ENCODE measurements around the gene TXNL4B.
"Not testable (repeated sequence)": the region's sequence is repeated elsewhere in the genome, so short reads cannot be mapped to it uniquely, and the experiment has no call there.

The TXNL4B gene

DNA sequence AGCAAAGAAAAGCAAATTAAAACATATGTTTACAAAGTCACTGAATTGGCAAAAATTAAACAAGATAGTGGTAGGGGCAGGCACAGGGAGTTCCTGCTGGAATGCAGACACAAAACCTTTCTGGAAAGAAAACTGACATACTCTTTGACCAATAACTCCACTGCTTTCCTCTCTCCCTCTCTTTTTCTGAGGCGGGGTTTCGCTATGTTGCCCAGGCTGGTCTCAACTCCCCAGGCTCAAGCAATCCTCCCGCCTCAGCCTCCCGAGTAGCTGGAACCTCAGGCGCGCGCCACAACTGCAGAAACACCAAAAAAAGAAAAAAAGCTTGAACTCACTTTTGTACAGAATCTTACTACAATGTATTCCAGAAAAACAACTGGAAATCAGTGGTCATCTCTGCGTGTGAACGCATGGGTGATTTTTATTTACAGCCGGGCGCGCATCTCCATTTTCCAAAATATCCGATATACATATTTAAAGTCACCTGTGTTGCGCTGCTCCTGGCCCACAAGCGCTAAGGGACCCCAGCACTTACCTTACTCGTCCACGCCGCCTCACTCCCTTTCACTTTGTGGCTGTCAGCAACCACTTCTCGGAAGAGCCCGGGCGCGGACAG, 480 bp downstream of the TXNL4B start:
- Histone ChIP-seq H3K9me3 (replicated peaks; ENCODE audit: low read length) (no peaks in the 10 kb centered on the region), H3K4me3 (ENCODE audit: low read length) (peak overlapping the region; percentile 86), H3K4me2 (ENCODE audit: low read length) (peak overlapping the region; percentile 87), H3K4me1 (ENCODE audit: control insufficient read depth, insufficient read depth, low read length) (peaks cover 25% of the 10 kb centered on the region), H3K36me3 (ENCODE audit: insufficient read depth, low read length) (peaks cover 43% of the 10 kb centered on the region), H3K9ac (ENCODE audit: low read depth, low read length) (peak overlapping the region; percentile 88), H3K27me3 (ENCODE audit: control insufficient read depth, insufficient read depth, low read length) (no peaks in the 10 kb centered on the region)

DNA sequence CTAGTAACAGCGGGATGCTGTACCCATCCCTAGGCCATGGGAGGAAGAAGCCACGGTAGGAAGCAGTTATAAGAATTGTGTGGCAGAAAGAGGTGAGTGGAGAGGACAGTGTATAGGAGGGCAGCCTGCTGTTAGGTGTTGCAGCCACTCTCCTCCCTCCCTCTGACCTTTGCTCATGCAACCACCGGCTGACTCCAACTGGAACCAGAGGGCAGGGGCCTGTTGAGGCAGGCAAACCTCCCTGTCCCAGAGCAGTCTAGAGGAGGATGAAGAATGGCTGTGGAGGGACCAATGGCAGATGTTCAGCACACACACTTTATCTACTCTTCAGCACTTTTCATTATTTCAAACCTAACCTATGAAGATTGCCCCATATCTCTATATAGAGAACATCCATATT, 2.2 kb downstream of the TXNL4B start:
- Histone ChIP-seq H3K9me3 (replicated peaks; ENCODE audit: low read length) (no peaks in the 10 kb centered on the region), H3K27me3 (ENCODE audit: control insufficient read depth, insufficient read depth, low read length) (no peaks in the 10 kb centered on the region), H3K4me3 (ENCODE audit: low read length) (no peak overlapping the region), H3K4me1 (ENCODE audit: control insufficient read depth, insufficient read depth, low read length) (peaks cover 25% of the 10 kb centered on the region), H3K9ac (ENCODE audit: low read depth, low read length) (no peak overlapping the region), H3K36me3 (ENCODE audit: insufficient read depth, low read length) (peaks cover 39% of the 10 kb centered on the region), H3K4me2 (ENCODE audit: low read length) (no peak overlapping the region)

GRCh38 chr16:72085002-72085401, 8.4 kb downstream of the TXNL4B start:
- no peak overlapping the region for H3K9ac ChIP-seq (ENCODE audit: low read depth, low read length)
- no peaks in the 10 kb centered on the region for H3K27me3 ChIP-seq (ENCODE audit: control insufficient read depth, insufficient read depth, low read length)
- H3K4me2 ChIP-seq (ENCODE audit: low read length), result no peak overlapping the region
- no peaks in the 10 kb centered on the region for H3K4me1 ChIP-seq (ENCODE audit: control insufficient read depth, insufficient read depth, low read length)
- no peaks in the 10 kb centered on the region for H3K9me3 ChIP-seq (replicated peaks; ENCODE audit: low read length)
- no peak overlapping the region for H3K4me3 ChIP-seq (ENCODE audit: low read length)
- H3K36me3 ChIP-seq (ENCODE audit: insufficient read depth, low read length), result peaks cover 48% of the 10 kb centered on the region

- no peaks in the 10 kb centered on the region for H3K4me1 ChIP-seq (ENCODE audit: control insufficient read depth, insufficient read depth, low read length)
- H3K9ac ChIP-seq (ENCODE audit: low read depth, low read length), result no peak overlapping the region
- no peaks in the 10 kb centered on the region for H3K9me3 ChIP-seq (replicated peaks; ENCODE audit: low read length)
- H3K27me3 ChIP-seq (ENCODE audit: control insufficient read depth, insufficient read depth, low read length), result no peaks in the 10 kb centered on the region
- H3K4me3 ChIP-seq (ENCODE audit: low read length), result no peak overlapping the region
- H3K4me2 ChIP-seq (ENCODE audit: low read length), result no peak overlapping the region
- H3K36me3 ChIP-seq (ENCODE audit: insufficient read depth, low read length), result peaks cover 43% of the 10 kb centered on the region
These were observed 9.0 kb downstream of the TXNL4B start for GRCh38 chr16:72084445-72084844.

DNA sequence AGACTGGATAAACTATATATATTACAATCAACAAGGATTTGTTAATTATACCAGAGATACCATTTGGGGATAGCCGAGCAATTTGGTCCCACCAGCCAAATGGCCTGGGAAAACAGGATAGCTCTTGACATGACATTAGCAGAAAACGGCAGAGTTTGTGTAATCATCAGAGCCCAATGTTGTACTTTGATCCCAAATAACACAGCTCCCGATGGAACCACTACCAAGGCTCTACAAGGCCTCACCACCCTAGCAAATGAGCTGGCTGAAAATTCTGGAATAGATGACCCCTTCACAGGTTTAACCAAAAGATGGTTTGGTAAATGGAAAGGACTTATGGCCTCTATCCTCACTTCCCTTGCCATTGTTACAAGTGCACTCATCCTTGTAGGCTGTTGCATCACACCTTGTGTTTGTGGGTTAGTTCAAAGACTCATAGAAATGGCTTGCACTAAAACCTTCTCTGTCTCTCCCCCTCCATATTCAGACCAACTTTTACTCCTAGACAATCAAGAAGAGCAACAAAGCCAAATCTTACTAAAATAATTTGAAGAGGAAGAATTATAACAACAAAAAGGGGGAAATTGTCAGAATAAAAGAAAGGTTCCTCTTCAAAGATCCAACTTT, 9.5 kb downstream of the TXNL4B start:
- Histone ChIP-seq H3K4me1 (ENCODE audit: control insufficient read depth, insufficient read depth, low read length) (no peaks in the 10 kb centered on the region), H3K36me3 (ENCODE audit: insufficient read depth, low read length) (peaks cover 37% of the 10 kb centered on the region), H3K9me3 (replicated peaks; ENCODE audit: low read length) (no peaks in the 10 kb centered on the region), H3K27me3 (ENCODE audit: control insufficient read depth, insufficient read depth, low read length) (no peaks in the 10 kb centered on the region), H3K4me3 (ENCODE audit: low read length) (no peak overlapping the region), H3K9ac (ENCODE audit: low read depth, low read length) (no peak overlapping the region), H3K4me2 (ENCODE audit: low read length) (no peak overlapping the region)

DNA sequence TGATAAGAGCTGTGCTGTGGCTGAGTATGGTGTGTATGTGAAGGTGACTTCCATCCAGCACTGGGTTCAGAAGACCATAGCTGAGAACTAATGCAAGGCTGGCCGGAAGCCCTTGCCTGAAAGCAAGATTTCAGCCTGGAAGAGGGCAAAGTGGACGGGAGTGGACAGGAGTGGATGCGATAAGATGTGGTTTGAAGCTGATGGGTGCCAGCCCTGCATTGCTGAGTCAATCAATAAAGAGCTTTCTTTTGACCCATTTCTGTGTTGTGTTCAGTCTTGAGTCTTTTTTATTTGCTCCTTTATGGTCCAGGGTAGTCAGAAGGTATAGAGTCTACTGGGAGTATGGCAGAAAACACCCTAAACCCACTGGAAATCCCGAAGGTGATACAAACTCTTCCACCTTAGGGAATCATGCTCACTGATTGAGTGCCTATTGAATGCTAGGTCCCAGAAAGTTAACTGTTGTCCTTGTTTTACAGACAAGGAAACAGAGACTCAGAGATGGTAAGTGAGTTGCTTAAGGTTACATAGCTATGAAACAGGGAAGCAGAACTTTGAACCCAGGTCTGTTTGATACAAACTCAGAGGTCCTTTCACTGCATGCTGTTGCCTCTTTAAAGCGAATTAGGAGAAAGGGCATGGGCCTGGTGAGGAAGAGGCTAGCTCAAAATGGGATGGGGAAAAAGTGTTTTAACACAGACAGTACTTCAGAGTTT, 16.3 kb downstream of the TXNL4B start:
- not testable (repeated sequence) for H3K4me1 ChIP-seq (ENCODE audit: control insufficient read depth, insufficient read depth, low read length); H3K4me3 ChIP-seq (ENCODE audit: low read length); H3K36me3 ChIP-seq (ENCODE audit: insufficient read depth, low read length); H3K4me2 ChIP-seq (ENCODE audit: low read length); H3K9me3 ChIP-seq (replicated peaks; ENCODE audit: low read length); H3K27me3 ChIP-seq (ENCODE audit: control insufficient read depth, insufficient read depth, low read length); H3K9ac ChIP-seq (ENCODE audit: low read depth, low read length)

DNA sequence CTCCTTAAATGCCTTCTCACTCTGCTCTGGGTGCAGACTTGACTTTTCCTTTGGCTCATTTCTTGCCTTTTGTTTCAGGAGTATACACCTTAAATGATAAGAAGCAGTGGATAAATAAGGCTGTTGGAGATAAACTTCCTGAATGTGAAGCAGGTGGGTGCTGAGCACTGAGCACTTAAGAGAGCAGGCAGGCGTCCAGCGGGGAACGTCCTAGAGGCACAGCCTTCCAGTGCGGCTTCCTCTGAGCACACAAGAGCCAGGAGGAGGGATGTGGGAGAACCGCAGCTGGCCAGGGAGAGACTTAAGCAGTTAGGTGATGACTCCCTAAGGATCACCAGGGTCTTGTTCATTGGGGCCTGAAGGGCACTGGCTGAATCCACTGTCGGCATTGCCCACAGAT, 18.4 kb downstream of the TXNL4B start:
- not testable (repeated sequence) for H3K4me3 ChIP-seq (ENCODE audit: low read length); H3K36me3 ChIP-seq (ENCODE audit: insufficient read depth, low read length); H3K9ac ChIP-seq (ENCODE audit: low read depth, low read length); H3K4me2 ChIP-seq (ENCODE audit: low read length); H3K27me3 ChIP-seq (ENCODE audit: control insufficient read depth, insufficient read depth, low read length); H3K4me1 ChIP-seq (ENCODE audit: control insufficient read depth, insufficient read depth, low read length); H3K9me3 ChIP-seq (replicated peaks; ENCODE audit: low read length)

DNA sequence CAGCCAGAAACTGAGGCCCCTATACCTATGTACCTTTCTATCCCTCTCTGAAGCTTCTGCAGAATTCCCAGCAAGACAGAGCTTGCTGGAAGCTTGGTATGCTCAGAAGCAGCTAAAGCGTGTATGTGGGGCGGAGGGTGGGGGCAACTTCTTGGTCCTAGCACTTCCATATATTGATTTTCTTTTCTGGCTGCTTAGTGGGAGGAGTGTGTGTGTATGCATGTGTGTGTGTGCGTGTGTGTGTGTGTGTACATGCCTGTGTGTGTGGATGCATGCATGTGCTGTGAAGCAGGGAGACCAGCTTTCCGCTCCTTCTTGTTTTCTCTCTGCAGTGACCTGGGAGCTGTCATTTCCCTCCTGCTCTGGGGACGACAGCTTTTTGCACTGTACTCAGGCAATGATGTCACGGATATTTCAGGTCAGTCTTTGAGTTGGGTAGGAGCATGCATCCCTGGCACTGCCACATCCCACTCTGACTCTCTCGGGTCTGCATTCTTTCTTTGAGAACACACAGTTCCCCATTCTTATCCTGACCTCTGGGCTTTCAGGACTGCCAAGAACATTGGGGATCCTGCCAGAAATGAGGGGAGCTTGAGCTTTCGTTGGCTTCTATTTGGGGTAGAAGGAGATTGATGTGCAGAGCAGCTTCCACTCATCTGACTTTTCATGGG, 19.7 kb downstream of the TXNL4B start:
- H3K4me3 ChIP-seq (ENCODE audit: low read length), result no peak overlapping the region
- H3K9me3 ChIP-seq (replicated peaks; ENCODE audit: low read length), result no peaks in the 10 kb centered on the region
- no peak overlapping the region for H3K4me2 ChIP-seq (ENCODE audit: low read length)
- no peaks in the 10 kb centered on the region for H3K4me1 ChIP-seq (ENCODE audit: control insufficient read depth, insufficient read depth, low read length)
- H3K36me3 ChIP-seq (ENCODE audit: insufficient read depth, low read length), result no peaks in the 10 kb centered on the region
- no peak overlapping the region for H3K9ac ChIP-seq (ENCODE audit: low read depth, low read length)
- H3K27me3 ChIP-seq (ENCODE audit: control insufficient read depth, insufficient read depth, low read length), result no peaks in the 10 kb centered on the region

DNA sequence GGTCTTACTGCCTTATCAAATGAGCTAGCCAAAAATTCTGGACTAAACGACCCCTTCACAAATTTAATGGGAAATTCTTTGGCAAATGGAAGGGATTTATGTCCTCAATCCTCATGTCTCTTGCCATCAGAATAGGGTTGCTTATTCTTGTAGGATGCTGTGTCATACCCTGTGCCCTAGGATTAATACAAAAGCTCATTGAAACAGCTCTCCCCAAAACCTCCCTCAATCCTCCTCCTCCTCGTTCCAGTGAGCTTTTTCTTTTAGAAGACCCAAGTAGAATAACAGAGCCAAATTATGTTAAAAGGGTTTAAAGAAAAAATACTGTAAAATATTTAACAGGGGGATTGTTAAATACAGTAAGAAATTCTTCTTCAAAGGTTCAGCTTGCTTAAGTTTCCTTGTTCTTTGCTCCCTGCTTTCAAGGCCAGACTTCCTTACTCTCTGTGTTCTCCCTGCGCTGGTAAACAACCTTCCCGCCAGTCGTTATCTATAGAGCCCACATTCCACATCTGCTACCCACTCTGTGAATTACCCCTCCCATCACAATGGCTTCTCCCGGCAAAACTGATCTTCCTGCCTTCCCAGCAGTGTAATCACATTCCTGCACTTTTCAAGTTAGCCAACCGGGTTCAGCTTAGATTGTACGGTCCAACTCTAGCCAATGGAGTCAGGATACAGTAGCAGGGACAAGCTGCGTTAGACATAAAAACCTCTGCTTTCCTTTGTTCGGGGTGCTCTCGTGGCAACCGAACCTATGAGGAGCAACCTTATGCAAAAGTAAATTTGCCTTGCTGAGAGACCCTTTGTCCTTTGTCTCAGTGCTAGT, 20.7 kb downstream of the TXNL4B start:
- Histone ChIP-seq H3K9ac (ENCODE audit: low read depth, low read length) (no peak overlapping the region), H3K27me3 (ENCODE audit: control insufficient read depth, insufficient read depth, low read length) (no peaks in the 10 kb centered on the region), H3K36me3 (ENCODE audit: insufficient read depth, low read length) (no peaks in the 10 kb centered on the region), H3K4me3 (ENCODE audit: low read length) (no peak overlapping the region), H3K9me3 (replicated peaks; ENCODE audit: low read length) (no peaks in the 10 kb centered on the region), H3K4me1 (ENCODE audit: control insufficient read depth, insufficient read depth, low read length) (no peaks in the 10 kb centered on the region), H3K4me2 (ENCODE audit: low read length) (no peak overlapping the region)

DNA sequence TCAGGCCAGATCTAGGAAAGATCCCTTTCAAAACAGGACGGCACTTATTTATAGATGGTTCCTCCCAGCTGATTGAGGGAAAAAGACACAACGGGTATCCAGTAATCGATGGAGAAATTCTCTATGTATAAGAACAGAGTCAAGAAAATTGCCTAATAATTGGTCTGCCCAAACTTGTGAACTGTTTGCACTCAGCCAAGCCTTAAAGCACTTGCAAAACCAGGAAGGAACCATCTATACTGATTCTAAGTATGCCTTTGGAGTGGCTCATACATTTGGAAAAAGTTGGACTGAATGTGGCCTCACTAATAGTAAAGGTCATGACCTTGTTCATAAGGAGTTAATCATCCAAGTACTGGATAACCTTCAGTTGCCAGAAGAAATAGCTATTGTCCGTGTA, 24.5 kb downstream of the TXNL4B start:
- H3K4me2 ChIP-seq (ENCODE audit: low read length), result no peak overlapping the region
- no peaks in the 10 kb centered on the region for H3K4me1 ChIP-seq (ENCODE audit: control insufficient read depth, insufficient read depth, low read length)
- no peak overlapping the region for H3K4me3 ChIP-seq (ENCODE audit: low read length)
- H3K9ac ChIP-seq (ENCODE audit: low read depth, low read length), result no peak overlapping the region
- H3K9me3 ChIP-seq (replicated peaks; ENCODE audit: low read length), result no peaks in the 10 kb centered on the region
- no peaks in the 10 kb centered on the region for H3K27me3 ChIP-seq (ENCODE audit: control insufficient read depth, insufficient read depth, low read length)
- no peaks in the 10 kb centered on the region for H3K36me3 ChIP-seq (ENCODE audit: insufficient read depth, low read length)

GRCh38 chr16:72066747-72067146, 26.7 kb downstream of the TXNL4B start:
- Histone ChIP-seq H3K9ac (ENCODE audit: low read depth, low read length) (no peak overlapping the region), H3K27me3 (ENCODE audit: control insufficient read depth, insufficient read depth, low read length) (no peaks in the 10 kb centered on the region), H3K9me3 (replicated peaks; ENCODE audit: low read length) (no peaks in the 10 kb centered on the region), H3K4me2 (ENCODE audit: low read length) (no peak overlapping the region), H3K4me1 (ENCODE audit: control insufficient read depth, insufficient read depth, low read length) (no peaks in the 10 kb centered on the region), H3K36me3 (ENCODE audit: insufficient read depth, low read length) (no peaks in the 10 kb centered on the region), H3K4me3 (ENCODE audit: low read length) (no peak overlapping the region)

Data from skeletal muscle satellite cell (primary cell).